Gastroesophageal sphincter (tissue), 3 donors: Measurements from ENCODE around the gene RGPD3.
"Not testable (repeated sequence)": the region's sequence is repeated elsewhere in the genome, so short reads cannot be mapped to it uniquely, and the experiment has no call there.

Experiments used
- EP300 ChIP-seq: sonication (generic); formaldehyde crosslinking; IDR thresholded peaks from one replicate; pipeline ENCODE4 v1.6.1; 2017; ENCODE audit warnings: antibody characterized with exemption, mild to moderate bottlenecking
- POLR2A ChIP-seq, 2 donors: fragments of 450-650 bp; IDR thresholded peaks; one replicate each; pipeline ENCODE4 v1.6.1; 2017; ENCODE audit warnings: antibody characterized with exemption in 2 of 2, mild to moderate bottlenecking in 2 of 2, moderate library complexity in 1 of 2
- TF ChIP-seq, protein P1 (sequence below), 4 experiments: fragments of 200-600 bp in 2 of 4; fragments of 450-650 bp in 2 of 4; sonication (generic) in 1 of 4; IDR thresholded peaks; one replicate each; pipeline ENCODE4 v1.5.1; 2017 to 2019; ENCODE audit warnings: antibody characterized with exemption in 4 of 4, mild to moderate bottlenecking in 2 of 4, moderate library complexity in 2 of 4

DNA sequence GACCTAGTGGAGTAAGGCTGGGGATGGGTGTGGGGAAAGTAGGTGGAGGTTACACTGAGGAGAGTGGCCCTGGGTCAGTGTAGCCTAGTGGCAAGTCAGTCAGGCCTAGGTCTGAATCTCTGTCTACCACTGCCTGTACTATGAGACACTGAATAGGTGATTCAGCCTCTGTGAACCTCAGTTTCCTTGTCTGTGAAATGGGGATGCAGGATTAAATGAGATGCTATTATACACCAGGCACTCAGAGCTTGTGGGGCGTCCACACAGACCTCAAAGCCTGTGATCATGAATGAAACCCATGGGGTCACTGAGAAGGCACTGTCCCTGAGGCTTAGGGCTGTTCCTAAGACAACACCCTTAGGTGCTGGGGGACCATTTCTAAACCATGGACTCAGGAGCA is 30.3 kb upstream of the RGPD3 start:
- TF ChIP-seq EP300; POLR2A (IDR thresholded peaks at IDR 0.05): not testable (repeated sequence)
- TF ChIP-seq, protein P1, sequence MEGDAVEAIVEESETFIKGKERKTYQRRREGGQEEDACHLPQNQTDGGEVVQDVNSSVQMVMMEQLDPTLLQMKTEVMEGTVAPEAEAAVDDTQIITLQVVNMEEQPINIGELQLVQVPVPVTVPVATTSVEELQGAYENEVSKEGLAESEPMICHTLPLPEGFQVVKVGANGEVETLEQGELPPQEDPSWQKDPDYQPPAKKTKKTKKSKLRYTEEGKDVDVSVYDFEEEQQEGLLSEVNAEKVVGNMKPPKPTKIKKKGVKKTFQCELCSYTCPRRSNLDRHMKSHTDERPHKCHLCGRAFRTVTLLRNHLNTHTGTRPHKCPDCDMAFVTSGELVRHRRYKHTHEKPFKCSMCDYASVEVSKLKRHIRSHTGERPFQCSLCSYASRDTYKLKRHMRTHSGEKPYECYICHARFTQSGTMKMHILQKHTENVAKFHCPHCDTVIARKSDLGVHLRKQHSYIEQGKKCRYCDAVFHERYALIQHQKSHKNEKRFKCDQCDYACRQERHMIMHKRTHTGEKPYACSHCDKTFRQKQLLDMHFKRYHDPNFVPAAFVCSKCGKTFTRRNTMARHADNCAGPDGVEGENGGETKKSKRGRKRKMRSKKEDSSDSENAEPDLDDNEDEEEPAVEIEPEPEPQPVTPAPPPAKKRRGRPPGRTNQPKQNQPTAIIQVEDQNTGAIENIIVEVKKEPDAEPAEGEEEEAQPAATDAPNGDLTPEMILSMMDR (IDR thresholded peaks at IDR 0.05), result not testable (repeated sequence)
